Heart right ventricle (tissue), 16 donors: ENCODE measurements around the gene RALGAPA2. TPM values are rescaled to one million over a fixed set of nuclear protein-coding genes. Genes with fewer than 3 reads are reported as not detected.

ENCODE experiments used
- ATAC-seq, 8 donors: fragments of 200-7000 bp; cut with Tn5 transposase; one replicate each; pipeline ENCODE4 v1.9.1; 2020; ENCODE audit warnings: mild to moderate bottlenecking in 8 of 8, moderate library complexity in 8 of 8, moderate number of reproducible peaks in 1 of 8
- DNase-seq, 2 donors: peaks; one replicate each; pipeline ENCODE4 v3.0.0-alpha.2; 2020
- H3K27ac ChIP-seq, 10 donors: fragments of 200-600 bp; sonication (generic) in 2 of 10; one replicate each; pipeline versions ENCODE4 v1.5.0 to v1.8.0; 2020 to 2022; ENCODE audit warnings: mild to moderate bottlenecking in 3 of 10
- H3K27me3 ChIP-seq, 7 donors: fragments of 200-600 bp; one replicate each; pipeline ENCODE4 v1.8.0; 2021 to 2022; ENCODE audit warnings: mild to moderate bottlenecking in 2 of 7
- H3K36me3 ChIP-seq, 9 donors: fragments of 200-600 bp; sonication (generic) in 1 of 9; one replicate each; pipeline versions ENCODE4 v1.5.0 to v1.8.0; 2020 to 2022; ENCODE audit warnings: mild to moderate bottlenecking in 2 of 9
- H3K4me1 ChIP-seq, 9 donors: fragments of 200-600 bp; sonication (generic) in 1 of 9; one replicate each; pipeline versions ENCODE4 v1.5.0 to v1.8.0; 2020 to 2022; ENCODE audit warnings: mild to moderate bottlenecking in 4 of 9
- H3K4me3 ChIP-seq, 10 donors: fragments of 200-600 bp; sonication (generic) in 2 of 10; one replicate each; pipeline versions ENCODE4 v1.5.0 to v1.8.0; 2020 to 2022; ENCODE audit warnings: mild to moderate bottlenecking in 7 of 10, moderate library complexity in 2 of 10
- H3K9me3 ChIP-seq, 11 donors: fragments of 200-600 bp in 10 of 11; sonication (generic) in 2 of 11; one replicate each; pipeline versions ENCODE4 v1.5.0 to v1.8.0; 2013 to 2022; ENCODE audit warnings: mild to moderate bottlenecking in 2 of 11, control low read depth in 1 of 11, moderate library complexity in 1 of 11
- CTCF ChIP-seq, 9 donors: fragments of 200-600 bp; sonication (generic) in 2 of 9; IDR thresholded peaks; one replicate each; pipeline versions ENCODE4 v1.5.0 to v1.8.0; 2021 to 2022; ENCODE audit warnings: antibody characterized with exemption in 9 of 9, mild to moderate bottlenecking in 5 of 9, moderate library complexity in 1 of 9
- WGBS, 2 donors: extraction: QIAGEN DNeasy Blood & Tissue Kit; methylation state at CpG; one replicate each; pipeline ENCODE4 v1.1.7; 2013; ENCODE audit warnings: inconsistent platforms in 1 of 2; 5-methylcytosine and 5-hydroxymethylcytosine counted together
- intact Hi-C, 10 donors: fragments of 100-400 bp; cut with DNase I; formaldehyde crosslinking; loops; one replicate each; pipeline versions ENCODE4 v1.11.1 to v1.14.2; 2022
- polyA plus RNA-seq, 2 donors: library from polyadenylated mRNA; stranded (reverse); fragments of 200-250 nt; gene quantifications; one replicate each; pipeline ENCODE4 v1.2.3, GENCODE V29; 2013
- total RNA-seq, 10 donors: library from RNA; stranded (reverse); fragmentation: NEBNext Ultra II Directional in 3 of 10; extraction: Animal tissue kit (Norgen Biotek cat#: 25700) in 3 of 10; gene quantifications; one replicate each; pipeline versions ENCODE4 v1.2.1 to v1.2.4, GENCODE V29; 2021 to 2023
- donor health status: Arrhythmogenic right ventricular cardiomyopathy.
- donor health status: ischemic (EF 13 %, LVEDD 7.1; RV severe dilation, severe dysfunction).
- donor health status: healthy with polysubstance abuse.
- donor health status: DM: no; HTN: yes; CAD: no.
- donor health status: DM: no; HTN: no; CAD: no.
- donor health status: ischemic (EF 25% LVEDD 6.9; RV normal size, moderate dysfunction).
- donor health status: ischemic (EF 25% LVEDD 5.7; RV mildly dilated, moderate dysfunction).
- donor health status: healthy.
- donor health status: DM: yes; HTN: yes; CAD: no.
- donor health status: Ischemic cardiomyopathy.
- donor health status: ischemic (EF 35%, LVEDD 5.7; RV mildly dilated, moderate dysfunction).
- donor health status: nonischemic (EF 11% LVEDD 7.7; RV severe dilation, severe dysfunction).
- donor health status: DM: yes; HTN: yes; CAD: no.
- donor health status: PGD.
- donor health status: ischemic (EF 29% LVEDD 5.4; RV normal size, mild dysfunction).
- donor health status: nonischemic (EF 23%, LVEDD 6.1; RV moderate dilation, normal function).

The RALGAPA2 gene
- total and polyA plus RNA-seq, 12 donors: 4.1 to 26.8 (median 18.2) TPM

GRCh38 chr20:20531283-20531682 is 181.2 kb downstream of the RALGAPA2 start:
- Histone ChIP-seq H3K27me3 (no peaks in the 10 kb centered on the region), H3K4me3 (no peak overlapping the region), H3K4me1 (peaks cover 0 to 17% (median 0%) of the 10 kb centered on the region in 9 donors), H3K27ac (no peak overlapping the region), H3K36me3 (peaks cover 0 to 78% (median 6%) of the 10 kb centered on the region in 9 donors), H3K9me3 (no peaks in the 10 kb centered on the region)
- intact Hi-C loops: no loop called here
- ATAC-seq (no peak), DNase-seq (no peak)
- 93 to 95% methylated on average over 6 of the region's 6 CpGs for WGBS, 2 donors
- no peak for TF ChIP-seq CTCF (IDR thresholded peaks at IDR 0.05)

- DNase-seq (no peak), ATAC-seq (peak in 3 of 8 donors; percentile 44 to 67 (median 56))
- Histone ChIP-seq H3K9me3 (no peaks in the 10 kb centered on the region), H3K27ac (no peak overlapping the region), H3K36me3 (peaks cover 0 to 75% (median 6%) of the 10 kb centered on the region in 9 donors), H3K27me3 (no peaks in the 10 kb centered on the region), H3K4me1 (peaks cover 0 to 17% (median 0%) of the 10 kb centered on the region in 9 donors), H3K4me3 (no peak overlapping the region)
- intact Hi-C loops: no loop called here
- WGBS, 2 donors: 90 to 96% methylated on average over 7 of the region's 7 CpGs
- no peak for TF ChIP-seq CTCF (IDR thresholded peaks at IDR 0.05)
These were observed 181.9 kb downstream of the RALGAPA2 start for GRCh38 chr20:20530428-20531151.

DNA sequence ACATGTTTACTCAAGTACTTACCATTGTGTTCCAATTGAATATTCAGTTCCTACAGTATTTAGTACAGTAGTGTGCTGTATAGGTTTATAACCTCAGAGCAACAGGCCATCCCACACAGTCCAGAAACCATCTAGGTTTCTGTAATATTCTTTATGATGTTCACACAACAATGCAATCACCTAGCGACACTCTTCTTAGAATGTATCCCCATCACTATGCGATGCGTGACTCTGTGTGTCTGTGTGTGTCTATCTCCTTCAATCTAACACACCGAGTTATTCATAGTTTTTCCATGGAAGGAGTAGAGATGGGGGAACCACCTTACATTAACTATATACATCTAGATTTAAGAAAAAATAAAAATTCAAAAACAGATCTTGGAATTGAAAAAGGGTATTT is 182.8 kb downstream of the RALGAPA2 start:
- intact Hi-C loops: no loop called here
- H3K27me3 ChIP-seq: no peaks in the 10 kb centered on the region
- H3K4me1 ChIP-seq: peaks cover 0 to 17% (median 0%) of the 10 kb centered on the region in 9 donors
- no peak overlapping the region for H3K4me3 ChIP-seq
- DNase-seq: no peak
- 97 to 98% methylated on average over 4 of the region's 4 CpGs for WGBS, 2 donors
- H3K9me3 ChIP-seq: no peaks in the 10 kb centered on the region
- no peak for TF ChIP-seq CTCF (IDR thresholded peaks at IDR 0.05)
- ATAC-seq: no peak
- H3K27ac ChIP-seq: no peak overlapping the region
- H3K36me3 ChIP-seq: peaks cover 0 to 75% (median 6%) of the 10 kb centered on the region in 9 donors

DNA sequence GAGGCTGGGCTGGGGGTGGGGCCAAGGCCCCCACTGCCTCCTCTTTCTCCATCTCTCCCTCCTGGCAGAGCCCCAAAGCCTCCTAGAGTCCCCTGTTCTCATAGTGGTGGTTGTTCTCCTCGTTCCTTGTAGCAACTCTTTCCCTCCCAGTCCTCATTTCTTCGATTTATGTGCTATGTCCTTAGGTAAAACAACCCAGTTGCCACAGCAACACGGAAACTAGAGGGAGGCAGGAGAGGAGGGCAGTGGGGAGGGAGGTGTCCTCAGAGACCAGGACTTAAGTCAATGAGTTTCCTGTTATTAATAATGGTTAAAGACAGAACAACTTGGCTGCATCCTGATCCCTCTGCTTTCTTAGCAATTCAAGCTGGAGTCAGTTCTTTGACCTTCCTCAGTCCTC is 183.6 kb downstream of the RALGAPA2 start:
- Histone ChIP-seq H3K36me3 (peaks cover 0 to 79% (median 6%) of the 10 kb centered on the region in 9 donors), H3K27ac (no peak overlapping the region), H3K9me3 (no peaks in the 10 kb centered on the region), H3K4me3 (no peak overlapping the region), H3K27me3 (no peaks in the 10 kb centered on the region), H3K4me1 (peaks cover 0 to 17% (median 0%) of the 10 kb centered on the region in 9 donors)
- 63 to 74% methylated on average over 3 of the region's 3 CpGs for WGBS, 2 donors
- no peak for DNase-seq
- ATAC-seq: no peak
- intact Hi-C loops: no loop called here
- no peak for TF ChIP-seq CTCF (IDR thresholded peaks at IDR 0.05)
